GM12891 (cell line): ENCODE results near the gene RNF213. TPM values are rescaled to one million over a fixed set of nuclear protein-coding genes. Genes with fewer than 3 reads are reported as not detected.

ENCODE experiments used
- DNase-seq: peaks from one replicate; pipeline ENCODE4 v3.0.0; 2011; ENCODE audit warnings: low spot score; ENCODE audit not compliant: insufficient read length
- FAIRE-seq: peaks from 2 replicates; lab custom pipeline; 2011; peaks lifted over from hg19 to GRCh38; lab: Jason Lieb, UNC
- PAX5 ChIP-seq: IDR thresholded peaks from 2 replicates; pipeline ENCODE4 v1.6.1; 2011; ENCODE audit warnings: low read length, moderate library complexity, mild to moderate bottlenecking; ENCODE audit not compliant: insufficient read depth, severe bottlenecking
- POLR2A ChIP-seq: IDR thresholded peaks from 2 replicates; pipeline ENCODE4 v1.6.1; 2011; ENCODE audit warnings: low read depth, low read length, control low read depth
- POLR2AphosphoS5 ChIP-seq: IDR thresholded peaks from 2 replicates; pipeline ENCODE4 v1.6.1; 2011; ENCODE audit warnings: low read depth, low read length, control low read depth
- POU2F2 ChIP-seq: IDR thresholded peaks from 2 replicates; pipeline ENCODE4 v1.6.1; 2011; ENCODE audit warnings: low read depth, mild to moderate bottlenecking, control low read depth, low read length, moderate library complexity
- SPI1 ChIP-seq: IDR thresholded peaks from 2 replicates; pipeline ENCODE4 v1.6.1; 2011; ENCODE audit warnings: low read depth, low read length, control low read depth
- TAF1 ChIP-seq: IDR thresholded peaks from 2 replicates; pipeline ENCODE4 v1.6.1; 2011; ENCODE audit warnings: low read depth, low read length, control low read depth
- polyA plus RNA-seq: library from polyadenylated mRNA; unstranded; fragments of >200 nt; gene quantifications from one replicate; pipeline ENCODE4 v1.2.1, GENCODE V29; 2012; ENCODE audit warnings: low read depth, missing spikeins, inconsistent platforms; ENCODE audit not compliant: missing spikeins

The RNF213 gene
- 55.7 TPM for polyA plus RNA-seq

- no peak for TF ChIP-seq POLR2AphosphoS5
- TF ChIP-seq PAX5: no peak
- TF ChIP-seq SPI1: no peak
- TF ChIP-seq TAF1: no peak
- no peak for TF ChIP-seq POU2F2
- peak; percentile 41; the same call in 1 of the 2 replicates for TF ChIP-seq POLR2A
- peak; percentile 68 for DNase-seq
- FAIRE-seq: no peak
Measured at GRCh38 chr17:80260791-80261158, at the start of gene RNF213. RNF213 (plus strand) TSS chr17:80260852; CDS start chr17:80263682, 2,830 bp downstream.

GRCh38 chr17:80212109-80212508 lies 48.5 kb upstream of the RNF213 start:
- no peak for FAIRE-seq
- TF ChIP-seq PAX5: no peak
- TF ChIP-seq POLR2A: no peak
- no peak for TF ChIP-seq POU2F2
- no peak for TF ChIP-seq POLR2AphosphoS5
- TF ChIP-seq TAF1: no peak
- no peak for TF ChIP-seq SPI1
- DNase-seq: no peak

- TF ChIP-seq POU2F2: no peak
- no peak for TF ChIP-seq SPI1
- TF ChIP-seq POLR2AphosphoS5: no peak
- TF ChIP-seq POLR2A: no peak
- TF ChIP-seq TAF1: no peak
- no peak for TF ChIP-seq PAX5
- FAIRE-seq (no peak), DNase-seq (no peak)
Measured at GRCh38 chr17:80212511-80212910, 48.1 kb upstream of the RNF213 start.

- TF ChIP-seq TAF1 (no peak), POLR2A (no peak), POLR2AphosphoS5 (no peak), PAX5 (no peak), SPI1 (no peak), POU2F2 (no peak)
- FAIRE-seq: no peak
- DNase-seq: no peak
Measured at GRCh38 chr17:80212962-80213642, 47.5 kb upstream of the RNF213 start.

GRCh38 chr17:80213643-80213975 lies 47.0 kb upstream of the RNF213 start:
- FAIRE-seq: no peak
- DNase-seq: no peak
- TF ChIP-seq POLR2A: no peak
- TF ChIP-seq PAX5: no peak
- no peak for TF ChIP-seq TAF1
- no peak for TF ChIP-seq SPI1
- TF ChIP-seq POLR2AphosphoS5: no peak
- TF ChIP-seq POU2F2: no peak

GRCh38 chr17:80214012-80214877 lies 46.4 kb upstream of the RNF213 start:
- TF ChIP-seq PAX5 (no peak), SPI1 (no peak), POLR2A (no peak), POLR2AphosphoS5 (no peak), TAF1 (no peak), POU2F2 (no peak)
- FAIRE-seq: no peak
- DNase-seq: no peak

- DNase-seq: no peak
- FAIRE-seq: no peak
- TF ChIP-seq POLR2AphosphoS5 (no peak), PAX5 (no peak), POU2F2 (no peak), POLR2A (no peak), TAF1 (no peak), SPI1 (no peak)
Measured at GRCh38 chr17:80214878-80215210, 45.8 kb upstream of the RNF213 start.

- no peak for TF ChIP-seq SPI1
- no peak for TF ChIP-seq TAF1
- TF ChIP-seq POLR2AphosphoS5: no peak
- no peak for TF ChIP-seq POLR2A
- no peak for TF ChIP-seq POU2F2
- no peak for TF ChIP-seq PAX5
- no peak for FAIRE-seq
- DNase-seq: no peak
Measured at GRCh38 chr17:80216473-80217456, 43.9 kb upstream of the RNF213 start.
